Medulla oblongata (tissue), 1 donor: ENCODE results near the gene STK39.

Experiments
- DNase-seq: peaks from one replicate; pipeline ENCODE4 v3.0.0-alpha.2; 2015; ENCODE audit errors: extremely low spot score

STK39 gene

GRCh38 chr2:167960089-167960747 lies 287.2 kb downstream of the STK39 start:
- no peak for DNase-seq

GRCh38 chr2:167957662-167958061 lies 289.7 kb downstream of the STK39 start:
- DNase-seq: no peak

GRCh38 chr2:167955264-167955906 lies 292.0 kb downstream of the STK39 start:
- DNase-seq: no peak

GRCh38 chr2:167954495-167954894 lies 292.9 kb downstream of the STK39 start:
- no peak for DNase-seq

- no peak for DNase-seq
These were observed 293.6 kb downstream of the STK39 start for GRCh38 chr2:167953776-167954175.

- DNase-seq: no peak
These were observed 296.8 kb downstream of the STK39 start for GRCh38 chr2:167950571-167950970.

- DNase-seq: no peak
These were observed 301.0 kb downstream of the STK39 start for GRCh38 chr2:167946441-167946841.

- no peak for DNase-seq
These were observed 301.6 kb downstream of the STK39 start for GRCh38 chr2:167945660-167946368.

- DNase-seq: no peak
These were observed 302.4 kb downstream of the STK39 start for GRCh38 chr2:167944825-167945659.

GRCh38 chr2:167943897-167944296 lies 303.5 kb downstream of the STK39 start:
- DNase-seq: no peak

GRCh38 chr2:167943368-167943767 lies 304.0 kb downstream of the STK39 start:
- DNase-seq: no peak

GRCh38 chr2:167942366-167943081 lies 304.9 kb downstream of the STK39 start:
- no peak for DNase-seq

GRCh38 chr2:167941604-167942003 lies 305.8 kb downstream of the STK39 start:
- DNase-seq: no peak

- no peak for DNase-seq
These were observed 306.5 kb downstream of the STK39 start for GRCh38 chr2:167940734-167941507.

- DNase-seq: no peak
These were observed 307.1 kb downstream of the STK39 start for GRCh38 chr2:167940346-167940725.

- DNase-seq: no peak
These were observed 307.7 kb downstream of the STK39 start for GRCh38 chr2:167939514-167940345.

GRCh38 chr2:167937403-167937802 lies 310.0 kb downstream of the STK39 start:
- no peak for DNase-seq

GRCh38 chr2:167935803-167936110 lies 311.6 kb downstream of the STK39 start:
- DNase-seq: no peak

GRCh38 chr2:167933097-167933814 lies 314.1 kb downstream of the STK39 start:
- DNase-seq: no peak
